ENCODE results near the gene HADH.

DNA sequence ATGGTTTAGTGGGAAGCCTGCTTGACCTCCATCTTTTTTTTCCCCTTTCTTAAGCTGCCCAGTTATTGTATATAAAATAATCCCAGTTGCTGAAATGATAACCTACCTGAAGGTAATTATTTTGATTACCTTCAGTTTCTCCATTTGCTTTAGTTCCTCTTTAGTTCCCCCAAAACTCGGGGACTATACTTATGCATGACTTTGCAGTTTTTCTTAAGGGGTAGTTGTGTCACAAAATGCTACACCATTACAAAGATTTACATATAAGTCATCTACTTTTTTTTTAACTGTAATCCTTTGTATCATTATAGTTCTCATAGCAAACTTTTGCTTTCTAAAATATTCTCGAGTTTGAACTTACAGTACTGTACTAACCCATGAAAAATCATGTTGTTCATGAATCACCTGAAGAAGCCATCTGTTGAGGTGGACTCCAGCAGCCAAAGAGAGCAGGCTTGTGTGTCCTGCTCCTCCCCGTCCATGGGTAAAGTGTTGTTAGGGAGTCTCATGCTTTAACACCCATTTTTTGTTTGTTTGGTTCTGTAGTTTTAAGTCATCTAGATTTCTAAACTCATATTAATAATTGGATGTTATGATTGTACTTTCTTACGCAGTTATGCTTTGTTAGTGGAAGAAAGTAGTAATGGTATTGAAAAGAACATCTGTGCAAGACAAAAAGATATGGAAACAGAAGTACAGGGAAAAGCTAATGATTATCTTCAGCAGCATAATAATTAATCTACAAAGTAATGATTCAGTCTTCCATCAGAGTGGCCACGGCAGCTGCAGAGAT lies 34.6 kb downstream of the HADH start:
- TF ChIP-seq ZNF416 (CRISPR knock-in tag; IDR thresholded peaks at IDR 0.05) (no peak), ZNF671 (CRISPR knock-in tag; IDR thresholded peaks at IDR 0.05) (no peak), ZNF232 (CRISPR knock-in tag; IDR thresholded peaks at IDR 0.05) (no peak)
- TF ChIP-seq, protein P1, sequence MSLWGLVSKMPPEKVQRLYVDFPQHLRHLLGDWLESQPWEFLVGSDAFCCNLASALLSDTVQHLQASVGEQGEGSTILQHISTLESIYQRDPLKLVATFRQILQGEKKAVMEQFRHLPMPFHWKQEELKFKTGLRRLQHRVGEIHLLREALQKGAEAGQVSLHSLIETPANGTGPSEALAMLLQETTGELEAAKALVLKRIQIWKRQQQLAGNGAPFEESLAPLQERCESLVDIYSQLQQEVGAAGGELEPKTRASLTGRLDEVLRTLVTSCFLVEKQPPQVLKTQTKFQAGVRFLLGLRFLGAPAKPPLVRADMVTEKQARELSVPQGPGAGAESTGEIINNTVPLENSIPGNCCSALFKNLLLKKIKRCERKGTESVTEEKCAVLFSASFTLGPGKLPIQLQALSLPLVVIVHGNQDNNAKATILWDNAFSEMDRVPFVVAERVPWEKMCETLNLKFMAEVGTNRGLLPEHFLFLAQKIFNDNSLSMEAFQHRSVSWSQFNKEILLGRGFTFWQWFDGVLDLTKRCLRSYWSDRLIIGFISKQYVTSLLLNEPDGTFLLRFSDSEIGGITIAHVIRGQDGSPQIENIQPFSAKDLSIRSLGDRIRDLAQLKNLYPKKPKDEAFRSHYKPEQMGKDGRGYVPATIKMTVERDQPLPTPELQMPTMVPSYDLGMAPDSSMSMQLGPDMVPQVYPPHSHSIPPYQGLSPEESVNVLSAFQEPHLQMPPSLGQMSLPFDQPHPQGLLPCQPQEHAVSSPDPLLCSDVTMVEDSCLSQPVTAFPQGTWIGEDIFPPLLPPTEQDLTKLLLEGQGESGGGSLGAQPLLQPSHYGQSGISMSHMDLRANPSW (CRISPR knock-in tag; conservative IDR thresholded peaks at IDR 0.05; ENCODE audit: low read depth), result no peak
- TF ChIP-seq, protein P2, sequence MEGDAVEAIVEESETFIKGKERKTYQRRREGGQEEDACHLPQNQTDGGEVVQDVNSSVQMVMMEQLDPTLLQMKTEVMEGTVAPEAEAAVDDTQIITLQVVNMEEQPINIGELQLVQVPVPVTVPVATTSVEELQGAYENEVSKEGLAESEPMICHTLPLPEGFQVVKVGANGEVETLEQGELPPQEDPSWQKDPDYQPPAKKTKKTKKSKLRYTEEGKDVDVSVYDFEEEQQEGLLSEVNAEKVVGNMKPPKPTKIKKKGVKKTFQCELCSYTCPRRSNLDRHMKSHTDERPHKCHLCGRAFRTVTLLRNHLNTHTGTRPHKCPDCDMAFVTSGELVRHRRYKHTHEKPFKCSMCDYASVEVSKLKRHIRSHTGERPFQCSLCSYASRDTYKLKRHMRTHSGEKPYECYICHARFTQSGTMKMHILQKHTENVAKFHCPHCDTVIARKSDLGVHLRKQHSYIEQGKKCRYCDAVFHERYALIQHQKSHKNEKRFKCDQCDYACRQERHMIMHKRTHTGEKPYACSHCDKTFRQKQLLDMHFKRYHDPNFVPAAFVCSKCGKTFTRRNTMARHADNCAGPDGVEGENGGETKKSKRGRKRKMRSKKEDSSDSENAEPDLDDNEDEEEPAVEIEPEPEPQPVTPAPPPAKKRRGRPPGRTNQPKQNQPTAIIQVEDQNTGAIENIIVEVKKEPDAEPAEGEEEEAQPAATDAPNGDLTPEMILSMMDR (IDR thresholded peaks at IDR 0.05), result no peak
- TF ChIP-seq, protein P3, sequence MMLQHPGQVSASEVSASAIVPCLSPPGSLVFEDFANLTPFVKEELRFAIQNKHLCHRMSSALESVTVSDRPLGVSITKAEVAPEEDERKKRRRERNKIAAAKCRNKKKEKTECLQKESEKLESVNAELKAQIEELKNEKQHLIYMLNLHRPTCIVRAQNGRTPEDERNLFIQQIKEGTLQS (CRISPR knock-in tag; conservative IDR thresholded peaks at IDR 0.05), result no peak
- TF ChIP-seq, protein P4, sequence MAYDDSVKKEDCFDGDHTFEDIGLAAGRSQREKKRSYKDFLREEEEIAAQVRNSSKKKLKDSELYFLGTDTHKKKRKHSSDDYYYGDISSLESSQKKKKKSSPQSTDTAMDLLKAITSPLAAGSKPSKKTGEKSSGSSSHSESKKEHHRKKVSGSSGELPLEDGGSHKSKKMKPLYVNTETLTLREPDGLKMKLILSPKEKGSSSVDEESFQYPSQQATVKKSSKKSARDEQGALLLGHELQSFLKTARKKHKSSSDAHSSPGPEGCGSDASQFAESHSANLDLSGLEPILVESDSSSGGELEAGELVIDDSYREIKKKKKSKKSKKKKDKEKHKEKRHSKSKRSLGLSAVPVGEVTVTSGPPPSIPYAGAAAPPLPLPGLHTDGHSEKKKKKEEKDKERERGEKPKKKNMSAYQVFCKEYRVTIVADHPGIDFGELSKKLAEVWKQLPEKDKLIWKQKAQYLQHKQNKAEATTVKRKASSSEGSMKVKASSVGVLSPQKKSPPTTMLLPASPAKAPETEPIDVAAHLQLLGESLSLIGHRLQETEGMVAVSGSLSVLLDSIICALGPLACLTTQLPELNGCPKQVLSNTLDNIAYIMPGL (CRISPR knock-in tag; IDR thresholded peaks at IDR 0.05), result no peak
- TF ChIP-seq, protein P5, sequence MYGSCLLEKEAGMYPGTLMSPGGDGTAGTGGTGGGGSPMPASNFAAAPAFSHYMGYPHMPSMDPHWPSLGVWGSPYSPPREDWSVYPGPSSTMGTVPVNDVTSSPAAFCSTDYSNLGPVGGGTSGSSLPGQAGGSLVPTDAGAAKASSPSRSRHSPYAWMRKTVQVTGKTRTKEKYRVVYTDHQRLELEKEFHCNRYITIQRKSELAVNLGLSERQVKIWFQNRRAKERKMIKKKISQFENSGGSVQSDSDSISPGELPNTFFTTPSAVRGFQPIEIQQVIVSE (CRISPR knock-in tag; IDR thresholded peaks at IDR 0.05; ENCODE audit: borderline replicate concordance), result no peak
- TF ChIP-seq, protein P6, sequence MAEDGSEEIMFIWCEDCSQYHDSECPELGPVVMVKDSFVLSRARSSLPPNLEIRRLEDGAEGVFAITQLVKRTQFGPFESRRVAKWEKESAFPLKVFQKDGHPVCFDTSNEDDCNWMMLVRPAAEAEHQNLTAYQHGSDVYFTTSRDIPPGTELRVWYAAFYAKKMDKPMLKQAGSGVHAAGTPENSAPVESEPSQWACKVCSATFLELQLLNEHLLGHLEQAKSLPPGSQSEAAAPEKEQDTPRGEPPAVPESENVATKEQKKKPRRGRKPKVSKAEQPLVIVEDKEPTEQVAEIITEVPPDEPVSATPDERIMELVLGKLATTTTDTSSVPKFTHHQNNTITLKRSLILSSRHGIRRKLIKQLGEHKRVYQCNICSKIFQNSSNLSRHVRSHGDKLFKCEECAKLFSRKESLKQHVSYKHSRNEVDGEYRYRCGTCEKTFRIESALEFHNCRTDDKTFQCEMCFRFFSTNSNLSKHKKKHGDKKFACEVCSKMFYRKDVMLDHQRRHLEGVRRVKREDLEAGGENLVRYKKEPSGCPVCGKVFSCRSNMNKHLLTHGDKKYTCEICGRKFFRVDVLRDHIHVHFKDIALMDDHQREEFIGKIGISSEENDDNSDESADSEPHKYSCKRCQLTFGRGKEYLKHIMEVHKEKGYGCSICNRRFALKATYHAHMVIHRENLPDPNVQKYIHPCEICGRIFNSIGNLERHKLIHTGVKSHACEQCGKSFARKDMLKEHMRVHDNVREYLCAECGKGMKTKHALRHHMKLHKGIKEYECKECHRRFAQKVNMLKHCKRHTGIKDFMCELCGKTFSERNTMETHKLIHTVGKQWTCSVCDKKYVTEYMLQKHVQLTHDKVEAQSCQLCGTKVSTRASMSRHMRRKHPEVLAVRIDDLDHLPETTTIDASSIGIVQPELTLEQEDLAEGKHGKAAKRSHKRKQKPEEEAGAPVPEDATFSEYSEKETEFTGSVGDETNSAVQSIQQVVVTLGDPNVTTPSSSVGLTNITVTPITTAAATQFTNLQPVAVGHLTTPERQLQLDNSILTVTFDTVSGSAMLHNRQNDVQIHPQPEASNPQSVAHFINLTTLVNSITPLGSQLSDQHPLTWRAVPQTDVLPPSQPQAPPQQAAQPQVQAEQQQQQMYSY (CRISPR knock-in tag; IDR thresholded peaks at IDR 0.05), result no peak
